Calu3 (cell line): ENCODE data around the gene CSMD2. TPM values are rescaled to one million over a fixed set of nuclear protein-coding genes. Genes with fewer than 3 reads are reported as not detected.

Source experiments
- BruUV-seq: library from RNA; stranded (reverse); fragments of 400-500 nt; replicated peaks from 2 replicates; lab custom pipeline; 2021; lab: Mats Ljungman, UMichigan
- CTCF ChIA-PET: fragments of 300-600 bp; sonication (Branson Sonifier 250); formaldehyde crosslinking; loops from one replicate; lab custom pipeline; 2022; ENCODE audit warnings: antibody characterized with exemption; lab: Charles Lee
- DNase-seq: peaks from one replicate; pipeline ENCODE4 v3.0.0; 2022
- H3K27ac Mint-ChIP-seq: one replicate; pipeline ENCODE4 v1.8.0; 2022; ENCODE audit warnings: mixed read lengths; ENCODE audit not compliant: unreplicated experiment
- H3K27me3 Mint-ChIP-seq: one replicate; pipeline ENCODE4 v1.8.0; 2022; ENCODE audit warnings: mixed read lengths; ENCODE audit not compliant: unreplicated experiment
- H3K36me3 Mint-ChIP-seq: one replicate; pipeline ENCODE4 v1.8.0; 2022; ENCODE audit warnings: mild to moderate bottlenecking, moderate library complexity, mixed read lengths; ENCODE audit not compliant: insufficient read depth, unreplicated experiment
- H3K4me1 Mint-ChIP-seq: one replicate; pipeline ENCODE4 v1.8.0; 2022; ENCODE audit warnings: mild to moderate bottlenecking, low read depth, mixed read lengths; ENCODE audit not compliant: unreplicated experiment
- H3K4me3 Mint-ChIP-seq: one replicate; pipeline ENCODE4 v1.8.0; 2022; ENCODE audit warnings: mild to moderate bottlenecking, low read depth, moderate library complexity, mixed read lengths; ENCODE audit not compliant: unreplicated experiment
- H3K9me3 Mint-ChIP-seq: one replicate; pipeline ENCODE4 v1.8.0; 2022; ENCODE audit warnings: low read depth, mixed read lengths; ENCODE audit not compliant: unreplicated experiment
- intact Hi-C: fragments of 100-400 bp; cut with micrococcal nuclease; formaldehyde crosslinking; loops from one replicate; pipeline ENCODE4 v1.10.0; 2022; ENCODE audit not compliant: unreplicated experiment
- total RNA-seq: library from RNA; stranded (reverse); gene quantifications from 2 replicates; pipeline ENCODE4 v1.2.3, GENCODE V29; 2022
- TF ChIP-seq, protein P1 (sequence below): fragments of 200-600 bp; IDR thresholded peaks from one replicate; pipeline ENCODE4 v1.8.0; 2022; ENCODE audit warnings: antibody characterized with exemption; ENCODE audit not compliant: unreplicated experiment

Gene CSMD2
- total RNA-seq, 1 experiment from 2014 or later = not detected

GRCh38 chr1:33610864-33611455 lies 554.1 kb downstream of the CSMD2 start:
- CTCF ChIA-PET = interaction anchor here (1.5 kb wide), 1 partner anchor 22 kb away, joined by 4 read pairs; no protein-coding TSS in a partner anchor
- BruUV-seq = no TSS peak
- H3K27me3 Mint-ChIP-seq = peaks cover 70% of the 10 kb centered on the region

GRCh38 chr1:33610391-33610790 lies 554.6 kb downstream of the CSMD2 start:
- Mint-ChIP-seq H3K4me3 (no peak overlapping the region), H3K27ac (no peak overlapping the region), H3K4me1 (no peaks in the 10 kb centered on the region), H3K9me3 (no peaks in the 10 kb centered on the region), H3K27me3 (peaks cover 70% of the 10 kb centered on the region), H3K36me3 (no peaks in the 10 kb centered on the region)
- DNase-seq = no peak
- TF ChIP-seq, protein P1, sequence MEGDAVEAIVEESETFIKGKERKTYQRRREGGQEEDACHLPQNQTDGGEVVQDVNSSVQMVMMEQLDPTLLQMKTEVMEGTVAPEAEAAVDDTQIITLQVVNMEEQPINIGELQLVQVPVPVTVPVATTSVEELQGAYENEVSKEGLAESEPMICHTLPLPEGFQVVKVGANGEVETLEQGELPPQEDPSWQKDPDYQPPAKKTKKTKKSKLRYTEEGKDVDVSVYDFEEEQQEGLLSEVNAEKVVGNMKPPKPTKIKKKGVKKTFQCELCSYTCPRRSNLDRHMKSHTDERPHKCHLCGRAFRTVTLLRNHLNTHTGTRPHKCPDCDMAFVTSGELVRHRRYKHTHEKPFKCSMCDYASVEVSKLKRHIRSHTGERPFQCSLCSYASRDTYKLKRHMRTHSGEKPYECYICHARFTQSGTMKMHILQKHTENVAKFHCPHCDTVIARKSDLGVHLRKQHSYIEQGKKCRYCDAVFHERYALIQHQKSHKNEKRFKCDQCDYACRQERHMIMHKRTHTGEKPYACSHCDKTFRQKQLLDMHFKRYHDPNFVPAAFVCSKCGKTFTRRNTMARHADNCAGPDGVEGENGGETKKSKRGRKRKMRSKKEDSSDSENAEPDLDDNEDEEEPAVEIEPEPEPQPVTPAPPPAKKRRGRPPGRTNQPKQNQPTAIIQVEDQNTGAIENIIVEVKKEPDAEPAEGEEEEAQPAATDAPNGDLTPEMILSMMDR = no peak
- intact Hi-C loops = loop anchor here (5.0 to 10.0 kb wide), 3 partner anchors 138 to 486 kb away; partner anchors contain the start of gene ZSCAN20
- BruUV-seq = no TSS peak
- CTCF ChIA-PET = interaction anchor here (1.5 kb wide), 1 partner anchor 23 kb away, joined by 4 read pairs; no protein-coding TSS in a partner anchor

More at GRCh38 chr1:33610864-33611455, 554.1 kb downstream of the CSMD2 start:
- Mint-ChIP-seq H3K4me1 (no peaks in the 10 kb centered on the region), H3K4me3 (no peak overlapping the region), H3K27ac (no peak overlapping the region), H3K36me3 (no peaks in the 10 kb centered on the region), H3K9me3 (no peaks in the 10 kb centered on the region)
- TF ChIP-seq, protein P1 = no peak
- intact Hi-C loops = loop anchor here (5.0 to 10.0 kb wide), 3 partner anchors 139 to 486 kb away; partner anchors contain the start of gene ZSCAN20
- no peak for DNase-seq

DNA sequence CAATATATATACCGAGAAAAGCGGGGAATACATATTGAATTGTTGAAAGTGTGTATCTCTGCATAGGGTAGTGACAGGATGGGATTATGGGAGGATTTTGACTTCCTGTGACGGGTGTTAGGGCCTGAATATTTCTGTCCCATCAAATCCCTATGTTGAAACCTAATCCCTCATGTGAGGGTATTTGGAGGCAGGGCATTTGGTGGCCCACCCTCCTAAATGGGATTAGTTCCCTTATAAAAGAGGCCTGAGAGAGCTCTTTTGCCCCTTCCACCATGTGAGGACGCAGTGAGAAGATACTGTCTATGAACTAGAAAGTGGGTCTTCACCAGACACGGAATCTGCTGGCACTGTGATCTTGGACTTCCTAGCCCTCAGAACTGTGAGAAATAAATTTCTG lies 555.3 kb downstream of the CSMD2 start:
- Mint-ChIP-seq H3K27ac (no peak overlapping the region), H3K27me3 (peaks cover 70% of the 10 kb centered on the region), H3K36me3 (no peaks in the 10 kb centered on the region), H3K9me3 (no peaks in the 10 kb centered on the region), H3K4me3 (no peak overlapping the region), H3K4me1 (no peaks in the 10 kb centered on the region)
- no peak for DNase-seq
- intact Hi-C loops = loop anchor here (5.0 to 10.0 kb wide), 3 partner anchors 137 to 485 kb away; partner anchors contain the start of gene ZSCAN20
- CTCF ChIA-PET = no interaction called here
- TF ChIP-seq, protein P1 = no peak
- BruUV-seq = no TSS peak

GRCh38 chr1:33608825-33609400 lies 556.1 kb downstream of the CSMD2 start:
- Mint-ChIP-seq H3K4me3 (no peak overlapping the region), H3K27me3 (peaks cover 70% of the 10 kb centered on the region), H3K9me3 (no peaks in the 10 kb centered on the region), H3K4me1 (no peaks in the 10 kb centered on the region), H3K36me3 (no peaks in the 10 kb centered on the region), H3K27ac (no peak overlapping the region)
- CTCF ChIA-PET = no interaction called here
- BruUV-seq = no TSS peak
- intact Hi-C loops = no loop called here
- DNase-seq = no peak
- TF ChIP-seq, protein P1 = no peak
